Measurements from ENCODE around the gene FTCD.

The FTCD gene

GRCh38 chr21:46196733-46197132, 41.4 kb upstream of the FTCD start:
- POLR2A ChIA-PET = no interaction called here
- TF ChIP-seq CTCF (IDR thresholded peaks at IDR 0.05; ENCODE audit: insufficient read depth, low read length, missing control alignments) = no peak
- no peak for DNase-seq (ENCODE audit: low read depth, low spot score)
- no peak overlapping the region for H3K4me3 ChIP-seq (ENCODE audit: low read depth, low read length)
- CTCF ChIA-PET = no interaction called here

GRCh38 chr21:46195595-46196195, 40.3 kb upstream of the FTCD start:
- POLR2A ChIA-PET = no interaction called here
- H3K4me3 ChIP-seq (ENCODE audit: low read depth, low read length) = no peak overlapping the region
- no peak for TF ChIP-seq CTCF (IDR thresholded peaks at IDR 0.05; ENCODE audit: insufficient read depth, low read length, missing control alignments)
- CTCF ChIA-PET = interaction anchor here (0.7 kb wide), 1 partner anchor 52 kb away, joined by 4 read pairs; no protein-coding TSS in a partner anchor
- no peak for DNase-seq (ENCODE audit: low read depth, low spot score)

GRCh38 chr21:46194374-46195334, 39.3 kb upstream of the FTCD start:
- POLR2A ChIA-PET = no interaction called here
- H3K4me3 ChIP-seq (ENCODE audit: low read depth, low read length) = no peak overlapping the region
- TF ChIP-seq CTCF (IDR thresholded peaks at IDR 0.05; ENCODE audit: insufficient read depth, low read length, missing control alignments) = no peak
- CTCF ChIA-PET = no interaction called here
- no peak for DNase-seq (ENCODE audit: low read depth, low spot score)

- no peak overlapping the region for H3K4me3 ChIP-seq (ENCODE audit: low read depth, low read length)
- POLR2A ChIA-PET = no interaction called here
- DNase-seq (ENCODE audit: low read depth, low spot score) = no peak
- CTCF ChIA-PET = no interaction called here
- TF ChIP-seq CTCF (IDR thresholded peaks at IDR 0.05; ENCODE audit: insufficient read depth, low read length, missing control alignments) = no peak
These were observed 38.5 kb upstream of the FTCD start for GRCh38 chr21:46193829-46194373.

- ChIA-PET POLR2A (no interaction called here), CTCF (interaction anchor here (1.2 to 2.4 kb wide), 3 partner anchors 38 to 48 kb away, joined by 3 to 10 read pairs (median 4); no protein-coding TSS in a partner anchor)
- no peak for TF ChIP-seq CTCF (IDR thresholded peaks at IDR 0.05; ENCODE audit: insufficient read depth, low read length, missing control alignments)
These were observed 36.6 kb upstream of the FTCD start for GRCh38 chr21:46191686-46192575.

More at GRCh38 chr21:46191686-46192575, 36.6 kb upstream of the FTCD start:
- DNase-seq (ENCODE audit: low read depth, low spot score) = no peak
- no peak overlapping the region for H3K4me3 ChIP-seq (ENCODE audit: low read depth, low read length)
